ENCODE results near the gene DDX23. TPM values are rescaled to one million over a fixed set of nuclear protein-coding genes. Genes with fewer than 3 reads are reported as not detected.

DDX23 gene
- total and polyA plus RNA-seq, 2 of the 4 experiments (the other 2 are of a cell fraction), result 61.8 to 81.9 TPM

DNA sequence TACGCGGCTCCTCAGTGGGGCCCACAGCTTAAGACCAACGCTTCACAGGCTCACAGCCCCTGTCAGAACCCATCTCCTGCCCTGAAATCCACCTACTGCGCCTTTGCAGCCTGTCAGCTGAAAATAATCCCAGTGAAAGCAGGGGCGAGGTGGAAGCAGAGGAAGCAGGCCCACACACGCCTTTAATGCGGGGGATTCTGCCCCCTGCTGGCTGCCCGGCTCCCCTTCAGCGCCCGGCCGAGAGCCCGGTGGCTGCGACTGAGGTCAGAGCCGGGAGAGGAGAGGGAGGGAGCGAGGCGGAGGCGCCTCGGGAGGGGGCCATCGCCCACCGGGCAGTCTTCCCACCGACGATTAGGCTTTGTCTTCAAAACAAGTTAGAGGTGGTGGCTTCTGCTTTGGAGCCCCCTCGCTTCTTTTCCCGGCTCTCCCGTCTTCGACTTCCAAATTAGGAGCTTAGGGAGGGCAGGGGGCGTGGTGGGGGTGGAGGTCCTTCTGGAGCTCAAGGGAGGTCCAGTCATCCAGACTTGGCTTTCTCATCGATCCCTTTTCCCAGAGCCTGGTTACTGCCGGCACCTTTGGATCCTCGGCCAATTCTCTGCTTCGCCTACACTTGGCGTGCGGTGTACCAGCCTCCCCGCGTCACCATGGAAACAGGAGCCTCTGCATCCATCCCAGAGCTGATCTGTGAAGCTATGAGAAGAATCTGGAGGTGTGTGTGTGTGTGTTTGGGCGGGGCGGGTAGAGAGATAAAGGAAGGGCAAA lies 38.9 kb upstream of the DDX23 start (continued):
- no peak for TF ChIP-seq CEBPB (IDR thresholded peaks at IDR 0.05; ENCODE audit: low read depth, low read length)

DNA sequence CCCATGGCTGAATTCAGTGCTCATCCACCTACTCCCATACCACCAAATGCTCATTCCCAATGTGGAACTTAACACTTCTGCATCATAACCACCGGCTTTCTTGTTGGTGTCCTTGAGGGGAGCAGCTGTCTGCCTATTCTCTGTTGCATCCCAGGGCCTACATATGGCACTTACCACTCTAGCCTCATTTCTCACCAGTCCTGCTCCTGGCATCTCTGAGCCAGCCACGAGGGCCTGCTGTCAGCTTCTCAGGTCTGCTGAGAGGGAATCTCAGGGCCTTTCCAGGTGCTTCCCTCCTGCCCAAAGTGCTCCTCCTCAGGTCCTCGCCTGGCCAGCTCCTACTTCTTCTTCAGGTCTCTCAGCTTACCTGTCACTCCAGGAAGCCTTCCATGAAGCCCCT lies 37.7 kb upstream of the DDX23 start:
- Histone ChIP-seq H4K20me1 (ENCODE audit: insufficient read depth, low read length) (no peaks in the 10 kb centered on the region), H4K91ac (ENCODE audit: insufficient read depth, low read depth, low read length) (no peak overlapping the region), H2AK9ac (replicated peaks; ENCODE audit: low read depth, low read length, poor library complexity) (no peak overlapping the region), H2BK20ac (ENCODE audit: low read depth, low read length) (no peak overlapping the region), H3K18ac (ENCODE audit: low read depth, low read length) (no peak overlapping the region), H2BK15ac (ENCODE audit: low read depth, low read length) (no peak overlapping the region), H2AK5ac (ENCODE audit: low read depth, low read length) (no peak overlapping the region), H3K9ac (ENCODE audit: low read depth, low read length) (no peak overlapping the region), H4K5ac (ENCODE audit: low read depth, low read length) (no peak overlapping the region), H3K27ac (ENCODE audit: insufficient read depth, low read length) (no peak overlapping the region), H3K9me3 (ENCODE audit: control insufficient read depth, insufficient read depth, low read length) (no peaks in the 10 kb centered on the region), H2BK120ac (ENCODE audit: low read depth, low read length) (no peak overlapping the region), H3K14ac (replicated peaks; ENCODE audit: low read depth, low read length) (no peak overlapping the region), H3K79me1 (ENCODE audit: low read depth in 1 of 2, low read length in 2 of 2) (no peaks in the 10 kb centered on the region), H3K27me3 (ENCODE audit: control insufficient read depth, insufficient read depth, low read length) (peaks cover 7% of the 10 kb centered on the region), H3K56ac (ENCODE audit: extremely low read depth, insufficient read depth, low read length) (no peak overlapping the region), H3K9me1 (ENCODE audit: insufficient read depth, low read length) (no peaks in the 10 kb centered on the region), H3K4me3 (ENCODE audit: insufficient read depth, low read depth, low read length) (no peak overlapping the region), H3K4me2 (ENCODE audit: low read depth, low read length) (no peak overlapping the region), H3K4ac (ENCODE audit: low read depth, low read length) (no peak overlapping the region), H3K23ac (ENCODE audit: low read depth, low read length) (no peak overlapping the region), H4K8ac (ENCODE audit: low read depth in 2 of 2, low read length in 2 of 2) (no peak overlapping the region), H2AFZ (replicated peaks; ENCODE audit: low read length, poor library complexity) (no peak overlapping the region), H3K4me1 (ENCODE audit: control insufficient read depth, insufficient read depth, low read length) (no peaks in the 10 kb centered on the region), H2BK5ac (ENCODE audit: low read depth, low read length, poor library complexity, severe bottlenecking) (no peak overlapping the region), H3K36me3 (ENCODE audit: control insufficient read depth, insufficient read depth, low read length) (no peaks in the 10 kb centered on the region)
- DNase-seq (no peak), ATAC-seq (ENCODE audit: low read depth) (no peak)
- no TSS peak for BruUV-seq (replicated peaks)
- ChIA-PET POLR2A (ENCODE audit: unreplicated experiment) (no interaction called here), CTCF (interaction anchor here (0.6 to 4.5 kb wide), 6 partner anchors 22 to 107 kb away, joined by 3 to 63 read pairs (median 3); partner anchors contain the start of genes DDX23 and RND1)
- WGBS, 2 experiments (ENCODE audit: extremely low coverage in 2 of 2, insufficient read length in 1 of 2), result 70% methylated on average over 2 of the region's 3 CpGs; no CpG with 5 or more reads in 1 of the 2 experiments
- intact Hi-C loops (cut with micrococcal nuclease) (loop anchor here (1.0 to 5.0 kb wide), 4 partner anchors 36 to 137 kb away; partner anchors contain the start of gene FKBP11), in situ Hi-C loops (cut with MboI; ENCODE audit: low sequenced_read_pairs) (loop anchor here (5.0 kb wide), 1 partner anchor 37 kb away; the partner anchor contains the start of gene DDX23), dilution Hi-C loops (cut with HindIII; ENCODE audit: low sequenced_read_pairs, unreplicated experiment) (no loop called here)
- TF ChIP-seq, protein P1, sequence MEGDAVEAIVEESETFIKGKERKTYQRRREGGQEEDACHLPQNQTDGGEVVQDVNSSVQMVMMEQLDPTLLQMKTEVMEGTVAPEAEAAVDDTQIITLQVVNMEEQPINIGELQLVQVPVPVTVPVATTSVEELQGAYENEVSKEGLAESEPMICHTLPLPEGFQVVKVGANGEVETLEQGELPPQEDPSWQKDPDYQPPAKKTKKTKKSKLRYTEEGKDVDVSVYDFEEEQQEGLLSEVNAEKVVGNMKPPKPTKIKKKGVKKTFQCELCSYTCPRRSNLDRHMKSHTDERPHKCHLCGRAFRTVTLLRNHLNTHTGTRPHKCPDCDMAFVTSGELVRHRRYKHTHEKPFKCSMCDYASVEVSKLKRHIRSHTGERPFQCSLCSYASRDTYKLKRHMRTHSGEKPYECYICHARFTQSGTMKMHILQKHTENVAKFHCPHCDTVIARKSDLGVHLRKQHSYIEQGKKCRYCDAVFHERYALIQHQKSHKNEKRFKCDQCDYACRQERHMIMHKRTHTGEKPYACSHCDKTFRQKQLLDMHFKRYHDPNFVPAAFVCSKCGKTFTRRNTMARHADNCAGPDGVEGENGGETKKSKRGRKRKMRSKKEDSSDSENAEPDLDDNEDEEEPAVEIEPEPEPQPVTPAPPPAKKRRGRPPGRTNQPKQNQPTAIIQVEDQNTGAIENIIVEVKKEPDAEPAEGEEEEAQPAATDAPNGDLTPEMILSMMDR (conservative IDR thresholded peaks at IDR 0.05; ENCODE audit: low read depth, low read length), result no peak
- TF ChIP-seq, protein P2, sequence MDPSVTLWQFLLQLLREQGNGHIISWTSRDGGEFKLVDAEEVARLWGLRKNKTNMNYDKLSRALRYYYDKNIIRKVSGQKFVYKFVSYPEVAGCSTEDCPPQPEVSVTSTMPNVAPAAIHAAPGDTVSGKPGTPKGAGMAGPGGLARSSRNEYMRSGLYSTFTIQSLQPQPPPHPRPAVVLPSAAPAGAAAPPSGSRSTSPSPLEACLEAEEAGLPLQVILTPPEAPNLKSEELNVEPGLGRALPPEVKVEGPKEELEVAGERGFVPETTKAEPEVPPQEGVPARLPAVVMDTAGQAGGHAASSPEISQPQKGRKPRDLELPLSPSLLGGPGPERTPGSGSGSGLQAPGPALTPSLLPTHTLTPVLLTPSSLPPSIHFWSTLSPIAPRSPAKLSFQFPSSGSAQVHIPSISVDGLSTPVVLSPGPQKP (IDR thresholded peaks at IDR 0.05; ENCODE audit: borderline replicate concordance, low read depth, low read length), result no peak
- TF ChIP-seq MAZ (IDR thresholded peaks at IDR 0.05; ENCODE audit: borderline replicate concordance, low read depth, low read length) (no peak), RCOR1 (IDR thresholded peaks at IDR 0.05; ENCODE audit: insufficient replicate concordance, low read length) (no peak), RFX5 (IDR thresholded peaks at IDR 0.05; ENCODE audit: low read depth, low read length) (no peak), POLR2A (IDR thresholded peaks at IDR 0.05; ENCODE audit: low read depth, low read length) (no peak), CEBPB (IDR thresholded peaks at IDR 0.05; ENCODE audit: low read depth, low read length) (no peak), MAFK (IDR thresholded peaks at IDR 0.05; ENCODE audit: low read depth, low read length) (no peak), CHD1 (IDR thresholded peaks at IDR 0.05; ENCODE audit: low read depth, low read length) (no peak), RAD21 (IDR thresholded peaks at IDR 0.05; ENCODE audit: low read length) (no peak), FOS (IDR thresholded peaks at IDR 0.05; ENCODE audit: low read depth, low read length) (no peak), BHLHE40 (IDR thresholded peaks at IDR 0.05; ENCODE audit: low read depth, low read length) (no peak)
- TF ChIP-seq, protein P3, sequence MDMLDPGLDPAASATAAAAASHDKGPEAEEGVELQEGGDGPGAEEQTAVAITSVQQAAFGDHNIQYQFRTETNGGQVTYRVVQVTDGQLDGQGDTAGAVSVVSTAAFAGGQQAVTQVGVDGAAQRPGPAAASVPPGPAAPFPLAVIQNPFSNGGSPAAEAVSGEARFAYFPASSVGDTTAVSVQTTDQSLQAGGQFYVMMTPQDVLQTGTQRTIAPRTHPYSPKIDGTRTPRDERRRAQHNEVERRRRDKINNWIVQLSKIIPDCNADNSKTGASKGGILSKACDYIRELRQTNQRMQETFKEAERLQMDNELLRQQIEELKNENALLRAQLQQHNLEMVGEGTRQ (IDR thresholded peaks at IDR 0.05; ENCODE audit: low read depth, low read length), result no peak
